HepG2 (cell line): ENCODE results near the gene AFAP1. TPM values are rescaled to one million over a fixed set of nuclear protein-coding genes. Genes with fewer than 3 reads are reported as not detected.

Experiments
- ATAC-seq: fragments of 200-7000 bp; cut with Tn5 transposase; 3 replicates; pipeline ENCODE4 v1.9.1; 2020; ENCODE audit warnings: mild to moderate bottlenecking, moderate library complexity
- BruUV-seq: library from RNA; stranded (reverse); fragments of 400-500 nt; replicated peaks from 2 replicates; lab custom pipeline; 2021; lab: Mats Ljungman, UMichigan
- CTCF ChIA-PET: fragments of 300-600 bp; formaldehyde crosslinking; extraction: SDS; loops from one replicate; lab custom pipeline; 2021; ENCODE audit warnings: low total read pairs, inconsistent platforms, low intra/inter-chr PET ratio; lab: Yijun Ruan, JAX
- POLR2A ChIA-PET: fragments of 350-600 bp; sonication (Branson Sonifier 250); formaldehyde crosslinking; loops from one replicate; lab custom pipeline; 2020; ENCODE audit warnings: antibody characterized with exemption, inconsistent platforms; lab: Yijun Ruan, JAX
- DNase-seq: peaks from one replicate; pipeline ENCODE4 v3.0.0-alpha.2; 2015; ENCODE audit warnings: low spot score
- FAIRE-seq: peaks from 3 replicates; lab custom pipeline; 2011; peaks lifted over from hg19 to GRCh38; lab: Jason Lieb, UNC
- H2AFZ ChIP-seq: one replicate; pipeline ENCODE4 v1.6.1; 2011; ENCODE audit warnings: low read length, inconsistent platforms
- H3K27ac ChIP-seq: fragments of 300-600 bp; 3 replicates; pipeline ENCODE4 v1.8.0; 2011; ENCODE audit warnings: mixed run types, mild to moderate bottlenecking, mixed read lengths, low read length, inconsistent platforms; ENCODE audit not compliant: insufficient read depth; ENCODE audit errors: extremely low read length
- H3K27me3 ChIP-seq, 2 experiments: fragments of 200-600 bp in 1 of 2; 2 replicates in 1 of 2; 3 replicates in 1 of 2; pipeline versions ENCODE4 v1.6.0 to v1.8.0; 2011; ENCODE audit warnings: low read length in 2 of 2, mild to moderate bottlenecking in 2 of 2, moderate library complexity in 2 of 2, inconsistent platforms in 1 of 2; ENCODE audit not compliant: insufficient read depth in 2 of 2, control insufficient read depth in 1 of 2
- H3K36me3 ChIP-seq, 2 experiments: fragments of 200-600 bp in 1 of 2; replicated peaks in 1 of 2; 2 replicates in 1 of 2; 3 replicates in 1 of 2; pipeline versions ENCODE4 v1.5.1 to v1.8.0; 2011; ENCODE audit warnings: low read length in 2 of 2, inconsistent platforms in 1 of 2; ENCODE audit not compliant: insufficient read depth in 2 of 2, control insufficient read depth in 1 of 2
- H3K4me1 ChIP-seq: 2 replicates; pipeline ENCODE4 v1.5.1; 2012; ENCODE audit warnings: low read length, inconsistent platforms; ENCODE audit not compliant: insufficient read depth
- H3K4me2 ChIP-seq: 2 replicates; pipeline ENCODE4 v1.6.0; 2011; ENCODE audit warnings: low read depth, low read length, inconsistent platforms
- H3K4me3 ChIP-seq, 3 experiments: fragments of 200-600 bp in 1 of 3; sonication (generic), shearing (Covaris generic) in 1 of 3; replicated peaks in 1 of 3; 2 replicates each; pipeline ENCODE4 v1.5.1; 2011 to 2016; ENCODE audit warnings: low read length in 3 of 3, inconsistent platforms in 2 of 3, low read depth in 2 of 3, mild to moderate bottlenecking in 2 of 3, control low read depth in 1 of 3, mixed read lengths in 1 of 3; ENCODE audit not compliant: insufficient read depth in 1 of 3
- H3K79me2 ChIP-seq: one replicate; pipeline ENCODE4 v1.6.1; 2011; ENCODE audit warnings: low read length, inconsistent platforms; ENCODE audit not compliant: insufficient read depth
- H3K9ac ChIP-seq: 2 replicates; pipeline ENCODE4 v1.6.0; 2011; ENCODE audit warnings: mild to moderate bottlenecking, low read depth, low read length, inconsistent platforms; ENCODE audit not compliant: insufficient read depth
- H3K9me3 ChIP-seq: 2 replicates; pipeline ENCODE4 v1.5.1; 2012; ENCODE audit warnings: mild to moderate bottlenecking, low read length
- H4K20me1 ChIP-seq: 2 replicates; pipeline ENCODE4 v1.6.0; 2011; ENCODE audit warnings: inconsistent platforms, mild to moderate bottlenecking, low read length, moderate library complexity; ENCODE audit not compliant: insufficient read depth
- ARID5B ChIP-seq: IDR thresholded peaks from 2 replicates; pipeline ENCODE4 v1.4.0; 2020; ENCODE audit warnings: mild to moderate bottlenecking, missing genetic modification reagents
- GFI1 ChIP-seq: sonication (generic); formaldehyde crosslinking; IDR thresholded peaks from 2 replicates; pipeline ENCODE4 v1.5.0; 2020; ENCODE audit warnings: missing genetic modification reagents, mild to moderate bottlenecking, borderline replicate concordance
- HDAC6 ChIP-seq: fragments of 200-600 bp; sonication (generic); IDR thresholded peaks from 2 replicates; pipeline ENCODE4 v1.7.0; 2017; ENCODE audit warnings: mild to moderate bottlenecking, antibody characterized with exemption, low read length, low read depth
- HNRNPLL ChIP-seq: fragments of 200-400 bp; formaldehyde crosslinking; IDR thresholded peaks from 2 replicates; pipeline ENCODE4 v1.6.1; 2017; ENCODE audit warnings: mild to moderate bottlenecking, low read depth, low read length; ENCODE audit not compliant: poor library complexity, severe bottlenecking
- NFKB2 ChIP-seq: sonication (generic); formaldehyde crosslinking; IDR thresholded peaks from 2 replicates; pipeline ENCODE4 v1.4.0; 2020; ENCODE audit warnings: missing genetic modification reagents, borderline replicate concordance
- SNAI1 ChIP-seq: sonication (generic); formaldehyde crosslinking; IDR thresholded peaks from 2 replicates; pipeline ENCODE4 v1.5.0; 2020; ENCODE audit warnings: mild to moderate bottlenecking, missing genetic modification reagents, borderline replicate concordance
- STAG1 ChIP-seq: sonication (generic); formaldehyde crosslinking; IDR thresholded peaks from 2 replicates; pipeline ENCODE4 v1.4.0; 2020; ENCODE audit warnings: missing genetic modification reagents
- ZNF225 ChIP-seq: sonication (generic); formaldehyde crosslinking; IDR thresholded peaks from 2 replicates; pipeline ENCODE4 v1.4.0; 2020; ENCODE audit warnings: mild to moderate bottlenecking, missing genetic modification reagents
- ZNF276 ChIP-seq: sonication (generic); formaldehyde crosslinking; IDR thresholded peaks from 2 replicates; pipeline ENCODE4 v1.4.0; 2020; ENCODE audit warnings: mild to moderate bottlenecking, low read depth, missing genetic modification reagents
- ZNF343 ChIP-seq: sonication (generic); formaldehyde crosslinking; IDR thresholded peaks from 2 replicates; pipeline ENCODE4 v1.4.0; 2020; ENCODE audit warnings: mild to moderate bottlenecking, missing genetic modification reagents
- ZNF414 ChIP-seq: sonication (generic); formaldehyde crosslinking; IDR thresholded peaks from 2 replicates; pipeline ENCODE4 v1.5.0; 2020; ENCODE audit warnings: missing genetic modification reagents
- ZNF713 ChIP-seq: sonication (generic); formaldehyde crosslinking; IDR thresholded peaks from 2 replicates; pipeline ENCODE4 v1.4.0; 2020; ENCODE audit warnings: mild to moderate bottlenecking, missing genetic modification reagents
- ZNF883 ChIP-seq: sonication (generic); formaldehyde crosslinking; IDR thresholded peaks from 2 replicates; pipeline ENCODE4 v1.5.1; 2020; ENCODE audit warnings: mild to moderate bottlenecking, missing genetic modification reagents; ENCODE audit errors: not compliant biosample characterization
- ZSCAN29 ChIP-seq: sonication (generic); formaldehyde crosslinking; conservative IDR thresholded peaks from 2 replicates; pipeline ENCODE4 v1.4.0; 2020; ENCODE audit warnings: mild to moderate bottlenecking, missing genetic modification reagents
- WGBS: methylation state at CpG from one replicate; pipeline ENCODE4 v1.1.6; 2017; ENCODE audit warnings: low lambda C conversion rate; 5-methylcytosine and 5-hydroxymethylcytosine counted together
- in situ Hi-C: cut with HindIII; loops from 2 replicates; pipeline ENCODE4 v1.10.0; 2017; ENCODE audit warnings: low pct_unique_long_range_greater_than_20kb; ENCODE audit not compliant: extremely low pct_ligation_motif_present
- intact Hi-C: fragments of 100-400 bp; cut with micrococcal nuclease; formaldehyde crosslinking; loops from one replicate; pipeline ENCODE4 v1.10.0; 2022; ENCODE audit not compliant: unreplicated experiment
- polyA plus RNA-seq, 8 experiments: library from polyadenylated mRNA; depleted of rRNA in 3 of 8; stranded (reverse) in 7 of 8; unstranded in 1 of 8; fragments of >200 nt; fragmentation: Illumina TruSeq in 4 of 8; extraction: Trizol in 4 of 8; gene quantifications; 2 replicates each; pipeline versions ENCODE4 v1.2.1 to v1.2.3, GENCODE V29; 2011 to 2016; ENCODE audit warnings: low read depth in 4 of 8, missing spikeins in 1 of 8, mixed read lengths in 1 of 8; ENCODE audit not compliant: insufficient read depth in 1 of 8
- total RNA-seq, 5 experiments: library from RNA; depleted of rRNA; stranded (reverse); fragments of >200 nt; fragmentation: Illumina TruSeq; extraction: Trizol; gene quantifications; 2 replicates each; pipeline ENCODE4 v1.2.3, GENCODE V29; 2016; ENCODE audit warnings: low read depth in 1 of 5

AFAP1 gene
- total and polyA plus RNA-seq, 2 of the 13 experiments (the other 11 are each of a cell fraction or from before 2014, with no cell fraction given) = 2.5 TPM

- TF ChIP-seq GFI1 (no peak), ZNF225 (no peak), ZNF883 (CRISPR knock-in tag) (no peak), HDAC6 (no peak), STAG1 (CRISPR knock-in tag) (no peak), ZNF414 (CRISPR knock-in tag) (no peak)
Observed at GRCh38 chr4:7819446-7819845, 120.2 kb downstream of the AFAP1 start (continued).

GRCh38 chr4:7818399-7818911, 121.2 kb downstream of the AFAP1 start:
- DNase-seq (peak; percentile 12), ATAC-seq (no peak), FAIRE-seq (no peak)
- H3K4me2 ChIP-seq = no peak overlapping the region
- intact Hi-C loops (no loop called here), in situ Hi-C loops (no loop called here)
- no peak overlapping the region for H3K27ac ChIP-seq
- 97% methylated on average over 5 of the region's 5 CpGs for WGBS
- no peak overlapping the region for H2AFZ ChIP-seq
- H4K20me1 ChIP-seq = no peaks in the 10 kb centered on the region
- H3K9ac ChIP-seq = no peak overlapping the region
- H3K4me3 ChIP-seq = no peak overlapping the region
- H3K4me1 ChIP-seq = peaks cover 29% of the 10 kb centered on the region
- ChIA-PET POLR2A (no interaction called here), CTCF (no interaction called here)
- no peaks in the 10 kb centered on the region for H3K27me3 ChIP-seq
- no TSS peak for BruUV-seq
- no peaks in the 10 kb centered on the region for H3K9me3 ChIP-seq
- H3K79me2 ChIP-seq = no peaks in the 10 kb centered on the region
- H3K36me3 ChIP-seq = peaks cover 0 to 13% of the 10 kb centered on the region in 2 experiments; a peak in 3 of 5 replicates
- TF ChIP-seq ZSCAN29 (CRISPR knock-in tag) = no peak
- TF ChIP-seq NFKB2 (CRISPR knock-in tag) = no peak
- no peak for TF ChIP-seq SNAI1 (CRISPR knock-in tag)
- no peak for TF ChIP-seq ZNF276 (CRISPR knock-in tag)
- TF ChIP-seq ZNF713 (CRISPR knock-in tag) = no peak
- no peak for TF ChIP-seq HNRNPLL
- no peak for TF ChIP-seq ZNF343
- TF ChIP-seq ARID5B (CRISPR knock-in tag) = no peak
